Parathyroid adenoma (tissue), 2 donors: Measurements from ENCODE around the gene SEMA3B.
"Not testable (repeated sequence)": the region's sequence is repeated elsewhere in the genome, so short reads cannot be mapped to it uniquely, and the experiment has no call there.

Experiments used
- H2AFZ ChIP-seq: fragments of 300-600 bp; sonication (generic); one replicate; pipeline ENCODE4 v1.7.0; 2017; ENCODE audit warnings: antibody characterized with exemption, mild to moderate bottlenecking
- H3K27ac ChIP-seq: fragments of 300-600 bp; sonication (generic); one replicate; pipeline ENCODE4 v1.7.0; 2017
- H3K27me3 ChIP-seq: fragments of 300-600 bp; sonication (generic); one replicate; pipeline ENCODE4 v1.7.0; 2017; ENCODE audit warnings: low read length; ENCODE audit not compliant: control insufficient read depth, insufficient read depth
- H3K36me3 ChIP-seq: fragments of 300-600 bp; sonication (generic); one replicate; pipeline ENCODE4 v1.7.0; 2017; ENCODE audit warnings: low read length; ENCODE audit not compliant: control insufficient read depth, insufficient read depth
- H3K4me1 ChIP-seq: fragments of 300-600 bp; sonication (generic); one replicate; pipeline ENCODE4 v1.7.0; 2017; ENCODE audit warnings: control low read depth
- H3K4me2 ChIP-seq: fragments of 300-600 bp; sonication (generic); one replicate; pipeline ENCODE4 v1.7.0; 2017; ENCODE audit warnings: low read length
- H3K4me3 ChIP-seq: fragments of 300-600 bp; sonication (generic); one replicate; pipeline ENCODE4 v1.7.0; 2017; ENCODE audit warnings: low read depth, low read length
- H3K79me2 ChIP-seq: fragments of 300-600 bp; sonication (generic); one replicate; pipeline ENCODE4 v1.7.0; 2017; ENCODE audit warnings: control low read depth
- H3K9ac ChIP-seq: fragments of 300-600 bp; sonication (generic); one replicate; pipeline ENCODE4 v1.7.0; 2017; ENCODE audit warnings: mild to moderate bottlenecking
- H3K9me3 ChIP-seq: fragments of 300-600 bp; sonication (generic); one replicate; pipeline ENCODE4 v1.7.0; 2017; ENCODE audit warnings: low read length; ENCODE audit not compliant: control insufficient read depth
- TF ChIP-seq, protein P1 (sequence below): fragments of 300-600 bp; sonication (generic); IDR thresholded peaks from one replicate; pipeline ENCODE4 v1.7.0; 2017; ENCODE audit warnings: antibody characterized with exemption, mild to moderate bottlenecking
- donor health status: primary hyperparathyroidism.

Gene SEMA3B

DNA sequence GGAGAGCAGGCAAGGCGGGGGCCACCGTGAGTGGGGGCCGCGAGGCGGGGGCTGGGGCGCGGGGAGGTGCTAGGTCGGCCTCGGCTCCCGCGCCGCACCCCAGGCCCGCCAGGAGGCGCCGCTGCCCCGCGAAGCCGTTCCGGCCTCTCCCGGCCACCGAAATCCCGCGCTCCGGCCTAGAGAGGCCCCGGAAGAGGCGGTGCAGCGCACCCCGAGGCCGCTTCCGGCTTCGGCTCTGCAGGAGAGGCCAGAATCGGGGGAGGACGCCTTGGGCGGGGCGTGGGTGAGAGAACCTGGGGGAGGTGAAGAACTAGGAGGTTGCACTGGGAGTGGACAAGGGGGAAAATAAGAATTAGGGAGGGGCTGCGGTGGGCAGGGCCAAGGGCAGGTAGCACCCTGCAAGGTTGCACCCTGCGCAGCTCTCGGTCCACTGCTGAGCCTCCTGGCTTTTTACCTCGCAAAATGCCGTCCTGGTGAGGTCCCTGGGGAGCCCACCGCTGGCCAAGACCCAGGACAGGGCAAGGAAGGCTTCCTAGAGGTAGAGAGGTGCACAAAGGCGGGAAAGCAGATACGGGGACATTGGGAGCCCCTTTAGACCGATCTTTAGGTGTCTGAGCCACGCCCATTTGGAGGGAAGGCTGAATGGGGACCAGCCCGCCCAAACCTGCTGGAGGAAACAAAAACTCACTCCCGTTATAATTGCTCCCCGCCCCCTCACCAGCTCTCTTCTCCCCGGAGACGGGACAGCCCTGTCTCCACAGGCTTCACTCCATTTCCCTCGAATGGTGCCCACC lies 41.4 kb upstream of the SEMA3B start:
- Histone ChIP-seq H3K4me2 (peak overlapping the region; percentile 97), H3K4me3 (peak overlapping the region; percentile 72), H3K79me2 (no peaks in the 10 kb centered on the region), H3K9me3 (no peaks in the 10 kb centered on the region), H3K9ac (no peak overlapping the region), H3K36me3 (no peaks in the 10 kb centered on the region), H3K4me1 (peaks cover 10% of the 10 kb centered on the region), H2AFZ (peak overlapping the region; percentile 84), H3K27me3 (no peaks in the 10 kb centered on the region), H3K27ac (peak overlapping the region; percentile 80)
- TF ChIP-seq, protein P1, sequence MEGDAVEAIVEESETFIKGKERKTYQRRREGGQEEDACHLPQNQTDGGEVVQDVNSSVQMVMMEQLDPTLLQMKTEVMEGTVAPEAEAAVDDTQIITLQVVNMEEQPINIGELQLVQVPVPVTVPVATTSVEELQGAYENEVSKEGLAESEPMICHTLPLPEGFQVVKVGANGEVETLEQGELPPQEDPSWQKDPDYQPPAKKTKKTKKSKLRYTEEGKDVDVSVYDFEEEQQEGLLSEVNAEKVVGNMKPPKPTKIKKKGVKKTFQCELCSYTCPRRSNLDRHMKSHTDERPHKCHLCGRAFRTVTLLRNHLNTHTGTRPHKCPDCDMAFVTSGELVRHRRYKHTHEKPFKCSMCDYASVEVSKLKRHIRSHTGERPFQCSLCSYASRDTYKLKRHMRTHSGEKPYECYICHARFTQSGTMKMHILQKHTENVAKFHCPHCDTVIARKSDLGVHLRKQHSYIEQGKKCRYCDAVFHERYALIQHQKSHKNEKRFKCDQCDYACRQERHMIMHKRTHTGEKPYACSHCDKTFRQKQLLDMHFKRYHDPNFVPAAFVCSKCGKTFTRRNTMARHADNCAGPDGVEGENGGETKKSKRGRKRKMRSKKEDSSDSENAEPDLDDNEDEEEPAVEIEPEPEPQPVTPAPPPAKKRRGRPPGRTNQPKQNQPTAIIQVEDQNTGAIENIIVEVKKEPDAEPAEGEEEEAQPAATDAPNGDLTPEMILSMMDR = peak; percentile 92

DNA sequence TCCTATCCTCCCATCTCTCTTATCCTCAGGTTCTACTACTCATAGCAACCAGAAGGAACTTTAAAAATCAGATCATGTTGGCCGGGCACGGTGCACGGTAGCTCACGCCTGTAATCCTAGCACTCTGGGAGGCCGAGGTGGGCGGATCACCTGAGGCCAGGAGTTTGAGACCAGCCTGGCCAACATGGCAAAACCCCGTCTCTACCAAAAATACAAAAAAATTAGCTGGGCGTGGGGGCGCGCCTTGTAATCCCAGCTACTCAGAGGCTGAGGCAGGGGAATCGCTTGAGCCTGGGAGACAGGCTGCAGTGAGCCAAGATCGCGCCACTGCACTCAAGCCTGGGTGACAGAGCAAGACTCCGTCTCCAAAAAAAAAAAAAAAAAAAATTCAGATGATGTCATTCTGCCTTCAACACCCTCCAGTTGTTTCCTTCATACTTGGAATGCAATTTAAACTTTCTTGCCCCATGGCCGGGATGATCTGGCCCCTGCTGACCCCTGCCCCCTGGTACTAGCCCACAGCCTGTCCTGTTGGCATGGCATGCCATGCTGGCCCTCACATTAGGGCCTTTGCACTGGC lies 40.7 kb upstream of the SEMA3B start:
- Histone ChIP-seq H3K4me1 (peaks cover 10% of the 10 kb centered on the region), H3K4me2 (peak overlapping the region; percentile 97), H3K27ac (peak overlapping the region; percentile 80), H3K4me3 (peak overlapping the region; percentile 72), H2AFZ (peak overlapping the region; percentile 84)
- not testable (repeated sequence) for H3K9me3 ChIP-seq, H3K79me2 ChIP-seq, H3K36me3 ChIP-seq, H3K27me3 ChIP-seq, H3K9ac ChIP-seq

DNA sequence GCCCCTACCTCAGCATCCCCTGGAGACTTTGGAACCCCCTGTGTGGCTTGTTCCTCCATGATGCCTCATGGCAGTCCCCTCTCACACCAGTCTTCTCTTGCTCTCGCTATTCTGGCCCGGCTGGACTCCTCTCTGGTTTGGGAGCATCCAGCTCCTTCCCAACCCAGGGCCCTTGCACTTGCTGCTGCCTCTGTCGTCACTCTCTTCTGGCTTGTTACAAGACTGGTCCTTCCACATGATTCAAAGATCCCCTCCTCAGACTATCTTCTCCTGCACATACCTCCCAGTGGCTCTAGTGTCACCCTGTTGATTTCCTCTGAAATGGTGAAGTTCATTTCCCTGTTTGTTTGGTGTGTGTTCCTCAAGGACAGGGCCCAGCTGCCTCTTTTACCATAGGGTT lies 39.5 kb upstream of the SEMA3B start:
- Histone ChIP-seq H3K4me2 (no peak overlapping the region), H3K36me3 (no peaks in the 10 kb centered on the region), H3K9ac (no peak overlapping the region), H3K27ac (no peak overlapping the region), H3K4me3 (no peak overlapping the region), H3K79me2 (no peaks in the 10 kb centered on the region), H3K27me3 (no peaks in the 10 kb centered on the region), H3K4me1 (peaks cover 10% of the 10 kb centered on the region), H2AFZ (no peak overlapping the region), H3K9me3 (no peaks in the 10 kb centered on the region)
- TF ChIP-seq, protein P1 = no peak

DNA sequence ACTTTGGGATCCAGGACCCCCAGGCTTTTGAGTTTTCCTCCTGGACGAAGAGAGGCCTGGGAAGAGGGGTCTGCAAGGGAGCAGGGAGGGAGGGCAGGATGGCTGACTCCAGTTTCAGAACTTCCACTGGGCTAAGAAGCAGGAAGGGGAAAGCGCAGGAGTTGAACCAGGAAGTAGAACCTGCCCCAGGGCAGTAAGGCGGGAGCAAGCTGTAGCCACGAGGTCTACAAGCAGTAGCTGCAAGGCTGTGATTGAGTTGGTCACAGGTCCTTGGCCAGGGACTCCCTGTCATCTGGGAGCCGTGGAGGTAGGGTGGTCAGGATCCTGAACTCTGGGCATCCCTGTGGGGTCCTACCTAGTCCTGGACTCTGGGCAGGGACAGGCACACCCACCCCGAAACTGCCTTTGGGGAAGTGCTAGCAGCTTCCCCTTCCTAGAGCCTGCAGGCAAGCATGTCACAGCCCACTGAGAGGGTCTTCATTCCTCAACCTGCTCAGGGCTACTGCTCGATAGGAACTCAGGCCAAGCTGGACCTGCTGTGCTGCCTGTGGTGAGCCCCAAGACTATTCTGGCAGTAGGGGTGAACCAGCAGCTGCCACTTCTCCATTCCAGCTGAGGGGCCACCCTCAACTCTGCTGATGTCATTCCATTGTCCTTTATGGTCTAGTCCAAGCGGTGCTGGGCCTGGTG lies 38.7 kb upstream of the SEMA3B start:
- H2AFZ ChIP-seq = no peak overlapping the region
- H3K4me2 ChIP-seq = no peak overlapping the region
- TF ChIP-seq, protein P1 = no peak
- H3K9ac ChIP-seq = no peak overlapping the region
- H3K4me3 ChIP-seq = no peak overlapping the region
- H3K27ac ChIP-seq = no peak overlapping the region
- no peaks in the 10 kb centered on the region for H3K36me3 ChIP-seq
- H3K79me2 ChIP-seq = no peaks in the 10 kb centered on the region
- no peaks in the 10 kb centered on the region for H3K27me3 ChIP-seq
- peaks cover 10% of the 10 kb centered on the region for H3K4me1 ChIP-seq
- H3K9me3 ChIP-seq = no peaks in the 10 kb centered on the region

DNA sequence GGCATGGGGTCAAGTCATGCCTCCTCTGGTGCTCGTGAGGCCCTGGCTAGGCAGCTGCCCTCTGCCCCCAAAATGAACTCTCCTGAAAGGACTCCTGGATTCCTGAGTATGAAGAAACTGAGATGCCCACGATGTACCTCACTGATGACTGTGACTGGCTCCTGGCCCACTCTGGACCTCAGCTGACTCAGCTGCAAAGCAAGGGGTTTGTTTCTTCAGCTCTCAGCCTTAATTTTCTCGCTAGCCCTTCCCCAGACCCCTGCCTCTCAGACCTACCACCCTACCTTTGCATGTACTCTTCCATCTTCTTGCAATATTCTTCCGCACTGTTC lies 38.2 kb upstream of the SEMA3B start:
- TF ChIP-seq, protein P1 = no peak
- no peak overlapping the region for H3K9ac ChIP-seq
- no peak overlapping the region for H3K4me2 ChIP-seq
- H3K4me3 ChIP-seq = no peak overlapping the region
- no peaks in the 10 kb centered on the region for H3K36me3 ChIP-seq
- no peaks in the 10 kb centered on the region for H3K9me3 ChIP-seq
- no peaks in the 10 kb centered on the region for H3K79me2 ChIP-seq
- peaks cover 10% of the 10 kb centered on the region for H3K4me1 ChIP-seq
- H3K27ac ChIP-seq = no peak overlapping the region
- no peaks in the 10 kb centered on the region for H3K27me3 ChIP-seq
- no peak overlapping the region for H2AFZ ChIP-seq
